H1 (cell line): ENCODE data around the gene GNG12. TPM values are rescaled to one million over a fixed set of nuclear protein-coding genes. Genes with fewer than 3 reads are reported as not detected.

Experiments
- CTCF ChIA-PET: fragments of 300-600 bp; sonication (Branson Sonifier 250); formaldehyde crosslinking; loops from one replicate; lab custom pipeline; 2021; ENCODE audit not compliant: partially characterized antibody; lab: Charles Lee
- POLR2A ChIA-PET: fragments of 300-600 bp; sonication (Branson Sonifier 250); formaldehyde crosslinking; loops from one replicate; lab custom pipeline; 2021; ENCODE audit warnings: inconsistent platforms; ENCODE audit not compliant: partially characterized antibody; lab: Charles Lee
- DNase-seq, 2 experiments: peaks; one replicate each; pipeline versions ENCODE4 v3.0.0 to v3.0.0-alpha.2; 2010 to 2022; ENCODE audit warnings: low spot score in 2 of 2, low read depth in 1 of 2, mixed read lengths in 1 of 2
- FAIRE-seq: peaks from 2 replicates; lab custom pipeline; 2011; peaks lifted over from hg19 to GRCh38; lab: Jason Lieb, UNC
- H2AFZ ChIP-seq: 2 replicates; pipeline ENCODE4 v1.8.1; 2012; ENCODE audit warnings: low read length, inconsistent platforms
- H2AK5ac ChIP-seq: 2 replicates; pipeline ENCODE4 v1.6.1; 2013; ENCODE audit warnings: low read depth, low read length
- H2BK120ac ChIP-seq: replicated peaks from 2 replicates; pipeline ENCODE3; 2013; ENCODE audit warnings: low read depth, low read length, inconsistent platforms
- H2BK12ac ChIP-seq: 2 replicates; pipeline ENCODE4 v1.6.1; 2013; ENCODE audit warnings: low read depth, low read length
- H2BK15ac ChIP-seq: 2 replicates; pipeline ENCODE4 v1.6.1; 2013; ENCODE audit warnings: low read length
- H2BK20ac ChIP-seq: 2 replicates; pipeline ENCODE4 v1.6.1; 2013; ENCODE audit warnings: low read length
- H2BK5ac ChIP-seq: 2 replicates; pipeline ENCODE4 v1.6.1; 2013; ENCODE audit warnings: low read depth, low read length
- H3K14ac ChIP-seq: 2 replicates; pipeline ENCODE4 v1.6.1; 2013; ENCODE audit warnings: inconsistent platforms; ENCODE audit not compliant: insufficient read length
- H3K18ac ChIP-seq: 2 replicates; pipeline ENCODE4 v1.6.1; 2013; ENCODE audit warnings: low read length; ENCODE audit errors: extremely low read depth
- H3K23ac ChIP-seq: 2 replicates; pipeline ENCODE4 v1.6.1; 2013; ENCODE audit warnings: inconsistent platforms; ENCODE audit not compliant: insufficient read length
- H3K23me2 ChIP-seq: 2 replicates; pipeline ENCODE4 v1.6.1; 2013; ENCODE audit warnings: low read depth, low read length
- H3K27ac ChIP-seq: 2 replicates; pipeline ENCODE4 v1.6.1; 2011; ENCODE audit warnings: low read depth, low read length, inconsistent platforms
- H3K27me3 ChIP-seq, 4 experiments: replicated peaks in 1 of 4; 1 replicate in 1 of 4; 2 replicates in 3 of 4; pipeline versions ENCODE4 v1.6.1 to v1.8.1; 2011 to 2013; ENCODE audit warnings: low read length in 3 of 4, mild to moderate bottlenecking in 3 of 4, inconsistent platforms in 2 of 4, mixed read lengths in 2 of 4, moderate library complexity in 1 of 4; ENCODE audit not compliant: control insufficient read depth in 3 of 4, insufficient read depth in 3 of 4; ENCODE audit errors: extremely low read depth in 1 of 4
- H3K36me3 ChIP-seq, 4 experiments: 2 replicates each; pipeline versions ENCODE4 v1.6.1 to v1.8.1; 2011 to 2013; ENCODE audit warnings: mild to moderate bottlenecking in 4 of 4, low read length in 3 of 4, moderate library complexity in 2 of 4, control low read depth in 1 of 4, inconsistent platforms in 1 of 4; ENCODE audit not compliant: insufficient read depth in 4 of 4, control insufficient read depth in 2 of 4
- H3K4ac ChIP-seq: replicated peaks from 2 replicates; pipeline ENCODE3; 2013; ENCODE audit warnings: low read length, low read depth, mixed read lengths, inconsistent platforms; ENCODE audit not compliant: insufficient read length
- H3K4me1 ChIP-seq, 4 experiments: replicated peaks in 1 of 4; 1 replicate in 1 of 4; 2 replicates in 3 of 4; pipeline versions ENCODE4 v1.6.1 to v1.8.1; 2011 to 2013; ENCODE audit warnings: low read length in 3 of 4, inconsistent platforms in 2 of 4, mixed read lengths in 1 of 4; ENCODE audit not compliant: insufficient read depth in 4 of 4, control insufficient read depth in 3 of 4
- H3K4me2 ChIP-seq, 2 experiments: 2 replicates each; pipeline versions ENCODE4 v1.6.1 to v1.8.1; 2011 to 2013; ENCODE audit warnings: low read depth in 2 of 2, low read length in 2 of 2, control low read depth in 1 of 2, inconsistent platforms in 1 of 2, mild to moderate bottlenecking in 1 of 2; ENCODE audit not compliant: insufficient read depth in 1 of 2
- H3K4me3 ChIP-seq, 4 experiments: fragments of 200-600, 300-600 bp in 1 of 4; sonication (generic), shearing (Covaris generic), sonication (Bioruptor Twin) in 1 of 4; 2 replicates each; pipeline versions ENCODE4 v1.5.1 to v1.8.1; 2011 to 2016; ENCODE audit warnings: low read length in 4 of 4, low read depth in 3 of 4, control low read depth in 2 of 4, inconsistent platforms in 2 of 4, mild to moderate bottlenecking in 2 of 4, mixed read lengths in 1 of 4, moderate library complexity in 1 of 4; ENCODE audit not compliant: insufficient read depth in 2 of 4; ENCODE audit errors: extremely low read depth in 1 of 4
- H3K56ac ChIP-seq: replicated peaks from 2 replicates; pipeline ENCODE3; 2013; ENCODE audit warnings: low read depth, mild to moderate bottlenecking, mixed read lengths, low read length, inconsistent platforms; ENCODE audit not compliant: insufficient read length
- H3K79me1 ChIP-seq: 2 replicates; pipeline ENCODE4 v1.6.1; 2013; ENCODE audit warnings: low read depth, low read length, control low read depth
- H3K79me2 ChIP-seq, 2 experiments: 2 replicates each; pipeline versions ENCODE4 v1.6.1 to v1.8.1; 2012 to 2013; ENCODE audit warnings: low read length in 2 of 2, mild to moderate bottlenecking in 2 of 2, inconsistent platforms in 1 of 2; ENCODE audit not compliant: insufficient read depth in 2 of 2, control insufficient read depth in 1 of 2
- H3K9ac ChIP-seq, 4 experiments: replicated peaks in 1 of 4; 1 replicate in 1 of 4; 2 replicates in 3 of 4; pipeline versions ENCODE4 v1.6.1 to v1.8.1; 2011 to 2013; ENCODE audit warnings: low read depth in 3 of 4, low read length in 3 of 4, control low read depth in 2 of 4, mild to moderate bottlenecking in 2 of 4, moderate library complexity in 2 of 4, inconsistent platforms in 1 of 4; ENCODE audit errors: extremely low read depth in 1 of 4
- H3K9me3 ChIP-seq, 2 experiments: 2 replicates each; pipeline versions ENCODE4 v1.6.1 to v1.8.1; 2012 to 2013; ENCODE audit warnings: mild to moderate bottlenecking in 2 of 2, moderate library complexity in 2 of 2, control low read depth in 1 of 2, inconsistent platforms in 1 of 2, low read depth in 1 of 2, low read length in 1 of 2, mixed read lengths in 1 of 2; ENCODE audit not compliant: insufficient read depth in 2 of 2
- H4K20me1 ChIP-seq, 2 experiments: replicated peaks in 1 of 2; 2 replicates each; pipeline versions ENCODE3 to v1.8.1; 2011 to 2013; ENCODE audit warnings: inconsistent platforms in 2 of 2, low read length in 2 of 2, mild to moderate bottlenecking in 1 of 2; ENCODE audit not compliant: insufficient read depth in 2 of 2, control insufficient read depth in 1 of 2
- H4K5ac ChIP-seq: 2 replicates; pipeline ENCODE4 v1.6.1; 2013; ENCODE audit warnings: low read length, low read depth, mixed read lengths, inconsistent platforms; ENCODE audit not compliant: insufficient read length
- H4K8ac ChIP-seq: 2 replicates; pipeline ENCODE4 v1.8.0; 2013; ENCODE audit warnings: mild to moderate bottlenecking, moderate library complexity, low read length, inconsistent platforms; ENCODE audit not compliant: insufficient read depth; ENCODE audit errors: extremely low read depth
- H4K91ac ChIP-seq: replicated peaks from 2 replicates; pipeline ENCODE3; 2013; ENCODE audit warnings: low read length, mixed read lengths, inconsistent platforms; ENCODE audit not compliant: insufficient read length
- ASH2L ChIP-seq: fragments of 200-600, 300-600 bp; sonication (generic); IDR thresholded peaks from one replicate; pipeline ENCODE4 v1.7.1; 2017; ENCODE audit warnings: low read length
- CTBP2 ChIP-seq: IDR thresholded peaks from 2 replicates; pipeline ENCODE4 v1.7.0; 2011; ENCODE audit warnings: borderline replicate concordance, mild to moderate bottlenecking, moderate library complexity, mixed read lengths, low read length; ENCODE audit not compliant: insufficient read depth, insufficient read length
- EZH2 ChIP-seq: fragments of 200-600 bp; sonication (generic); IDR thresholded peaks from 2 replicates; pipeline ENCODE4 v1.7.1; 2012; ENCODE audit warnings: low read depth, mild to moderate bottlenecking, moderate library complexity, low read length, inconsistent platforms; ENCODE audit not compliant: severe bottlenecking
- POLR2AphosphoS5 ChIP-seq: IDR thresholded peaks from 2 replicates; pipeline ENCODE4 v1.6.1; 2011; ENCODE audit warnings: low read depth, low read length
- RFX5 ChIP-seq: IDR thresholded peaks from 2 replicates; pipeline ENCODE4 v1.6.1; 2011; ENCODE audit warnings: low read depth, low read length, improper control_type of control experiment, borderline replicate concordance
- RNF2 ChIP-seq: fragments of 200-900, 300-1000 bp; sonication (generic); IDR thresholded peaks from 2 replicates; pipeline ENCODE4 v1.7.1; 2016; ENCODE audit warnings: borderline replicate concordance, low read depth, mild to moderate bottlenecking, antibody characterized with exemption, low read length; ENCODE audit not compliant: poor library complexity, severe bottlenecking; ENCODE audit errors: missing control alignments
- RXRA ChIP-seq: IDR thresholded peaks from 2 replicates; pipeline ENCODE4 v1.6.1; 2011; ENCODE audit warnings: low read depth, mild to moderate bottlenecking, low read length, moderate library complexity; ENCODE audit not compliant: insufficient read depth
- SIRT6 ChIP-seq: IDR thresholded peaks from one replicate; pipeline ENCODE4 v1.7.1; 2012; ENCODE audit warnings: low read length, inconsistent platforms
- SUZ12 ChIP-seq: fragments of 200-600 bp; sonication (generic); IDR thresholded peaks from 2 replicates; pipeline ENCODE4 v1.6.1; 2012; ENCODE audit warnings: mild to moderate bottlenecking, inconsistent platforms, low read length, moderate library complexity, mixed read lengths
- TAF1 ChIP-seq: IDR thresholded peaks from 2 replicates; pipeline ENCODE4 v1.6.1; 2011; ENCODE audit warnings: mild to moderate bottlenecking, low read depth, low read length
- TAF7 ChIP-seq: optimal IDR thresholded peaks from 2 replicates; pipeline ENCODE3; 2011; ENCODE audit warnings: low read depth, mild to moderate bottlenecking, inconsistent platforms, low read length, moderate library complexity, borderline replicate concordance
- YY1 ChIP-seq: IDR thresholded peaks from 2 replicates; pipeline ENCODE4 v1.6.1; 2011; ENCODE audit warnings: low read depth, mild to moderate bottlenecking, low read length
- WGBS, 2 experiments: shearing (Covaris generic) in 1 of 2; methylation state at CpG; one replicate each; pipeline versions ENCODE4 v1.1.6 to v1.1.7; 2013 to 2015; ENCODE audit warnings: low lambda C conversion rate in 2 of 2, mixed read lengths in 2 of 2, inconsistent platforms in 1 of 2, low coverage in 1 of 2, missing lambda C conversion rate in 1 of 2; ENCODE audit not compliant: insufficient replicate concordance in 2 of 2, insufficient coverage in 1 of 2, insufficient read length in 1 of 2; ENCODE audit errors: extremely low coverage in 1 of 2, missing lambda C conversion rate in 1 of 2; 5-methylcytosine and 5-hydroxymethylcytosine counted together
- polyA plus RNA-seq, 7 experiments: library from polyadenylated mRNA; depleted of rRNA in 3 of 7; stranded (reverse) in 5 of 7; unstranded in 2 of 7; fragments of >200 nt in 5 of 7; fragments of 200-250 nt in 2 of 7; gene quantifications; 1 replicate in 5 of 7; 2 replicates in 1 of 7; 4 replicates in 1 of 7; pipeline versions ENCODE4 v1.2.1 to v1.2.3, GENCODE V29; 2011 to 2013; ENCODE audit warnings: missing spikeins in 2 of 7, mixed read lengths in 2 of 7
- total RNA-seq: library from RNA; stranded (reverse); fragmentation: NEBNext Ultra II Directional; extraction: Animal tissue kit (Norgen Biotek cat#: 25700); gene quantifications from 2 replicates; pipeline ENCODE4 v1.2.1, GENCODE V29; 2021

Gene GNG12
- total and polyA plus RNA-seq, 2 of the 8 experiments (the other 6 are each of a cell fraction or from before 2014, with no cell fraction given): 11.4 to 35.8 TPM

GRCh38 chr1:67711158-67711854 lies 122.0 kb downstream of the GNG12 start:
- POLR2A ChIA-PET: no interaction called here
- FAIRE-seq: no peak
- CTCF ChIA-PET: interaction anchor here (0.7 to 5.8 kb wide), 7 partner anchors 25 to 177 kb away, joined by 3 to 40 read pairs (median 3); no protein-coding TSS in a partner anchor

More at GRCh38 chr1:67711158-67711854, 122.0 kb downstream of the GNG12 start:
- Histone ChIP-seq H3K4me1 (peaks cover 0 to 4% (median 0%) of the 10 kb centered on the region in 4 experiments; a peak in 1 of 7 replicates), H2AK5ac (no peak overlapping the region), H4K91ac (no peak overlapping the region), H4K8ac (no peak overlapping the region), H3K4ac (no peak overlapping the region), H3K4me3 (no peak overlapping the region), H3K56ac (no peak overlapping the region), H2BK5ac (no peak overlapping the region), H3K4me2 (no peak overlapping the region), H3K79me2 (no peaks in the 10 kb centered on the region), H4K20me1 (peaks cover 0 to 2% of the 10 kb centered on the region in 2 experiments), H2BK12ac (no peak overlapping the region), H3K27me3 (peaks cover 0 to 1% (median 0%) of the 10 kb centered on the region in 4 experiments; a peak in 1 of 7 replicates), H2BK120ac (no peak overlapping the region), H3K9ac (no peak overlapping the region), H3K23ac (no peak overlapping the region), H3K14ac (no peak overlapping the region), H3K9me3 (no peaks in the 10 kb centered on the region), H3K79me1 (no peaks in the 10 kb centered on the region), H3K27ac (no peak overlapping the region), H3K18ac (no peak overlapping the region), H3K36me3 (no peaks in the 10 kb centered on the region), H3K23me2 (no peaks in the 10 kb centered on the region), H2AFZ (no peak overlapping the region), H2BK20ac (no peak overlapping the region), H2BK15ac (no peak overlapping the region), H4K5ac (no peak overlapping the region)
- WGBS, 2 experiments: 79% methylated on average over 7 of the region's 7 CpGs; no CpG with 5 or more reads in 1 of the 2 experiments
- TF ChIP-seq RFX5 (no peak), TAF1 (no peak), TAF7 (no peak), RNF2 (no peak), ASH2L (no peak), CTBP2 (no peak), EZH2 (no peak), SIRT6 (no peak), RXRA (no peak), POLR2AphosphoS5 (no peak), YY1 (no peak), SUZ12 (no peak)
- DNase-seq: no peak
